Right lobe of liver (tissue), 6 donors: ENCODE measurements around the gene FRMPD2. TPM values are rescaled to one million over a fixed set of nuclear protein-coding genes. Genes with fewer than 3 reads are reported as not detected.

ENCODE experiments used
- ATAC-seq, 4 donors: fragments of 200-7000 bp; cut with Tn5 transposase; one replicate each; pipeline ENCODE4 v1.9.1; 2020; ENCODE audit warnings: mild to moderate bottlenecking in 4 of 4, moderate library complexity in 4 of 4
- DNase-seq, 3 donors: peaks; one replicate each; pipeline ENCODE4 v3.0.0-alpha.2; 2020
- H3K27ac ChIP-seq, 3 donors: fragments of 200-600 bp; one replicate each; pipeline ENCODE4 v1.8.0; 2022
- H3K27me3 ChIP-seq, 2 donors: fragments of 200-600 bp; one replicate each; pipeline ENCODE4 v1.8.0; 2022
- H3K36me3 ChIP-seq, 4 donors: fragments of 200-600 bp; sonication (generic) in 1 of 4; one replicate each; pipeline versions ENCODE4 v1.5.1 to v1.8.0; 2017 to 2022; ENCODE audit warnings: control low read depth in 1 of 4
- H3K4me1 ChIP-seq, 4 donors: fragments of 200-600 bp; sonication (generic) in 1 of 4; one replicate each; pipeline versions ENCODE4 v1.5.1 to v1.8.0; 2017 to 2022; ENCODE audit warnings: control low read depth in 1 of 4
- H3K4me3 ChIP-seq, 3 donors: fragments of 200-600 bp; one replicate each; pipeline ENCODE4 v1.8.0; 2022
- H3K9me3 ChIP-seq, 4 donors: fragments of 200-600 bp; sonication (generic) in 1 of 4; one replicate each; pipeline versions ENCODE4 v1.5.1 to v1.8.0; 2017 to 2022; ENCODE audit warnings: control low read depth in 1 of 4
- POLR2A ChIP-seq: fragments of 450-650 bp; IDR thresholded peaks from one replicate; pipeline ENCODE4 v1.6.1; 2017; ENCODE audit warnings: antibody characterized with exemption, mild to moderate bottlenecking
- WGBS: methylation state at CpG from one replicate; pipeline ENCODE4 v1.1.6; 2018; ENCODE audit warnings: low coverage, low lambda C conversion rate; ENCODE audit not compliant: insufficient coverage; ENCODE audit errors: missing lambda C conversion rate; 5-methylcytosine and 5-hydroxymethylcytosine counted together
- intact Hi-C, 2 donors: fragments of 100-400 bp; cut with DNase I; formaldehyde crosslinking; loops; one replicate each; pipeline versions ENCODE4 v1.11.2 to v1.14.1; 2022
- total RNA-seq, 6 experiments: library from RNA; depleted of rRNA in 2 of 6; stranded (reverse); fragments of >200 nt in 2 of 6; fragmentation: NEBNext Ultra II Directional in 3 of 6; extraction: Animal tissue kit (Norgen Biotek cat#: 25700) in 3 of 6; gene quantifications; one replicate each; pipeline versions ENCODE4 v1.1.0 to v1.2.4, GENCODE V29; 2016 to 2023
- TF ChIP-seq, protein P1 (sequence below), 4 donors: fragments of 200-600 bp in 3 of 4; fragments of 450-650 bp in 1 of 4; IDR thresholded peaks; one replicate each; pipeline versions ENCODE4 v1.5.1 to v1.8.0; 2016 to 2022; ENCODE audit warnings: antibody characterized with exemption in 4 of 4, mild to moderate bottlenecking in 2 of 4
- donor health status: DM: no; HTN: yes; CAD: no.
- donor health status: DM: no; HTN: no; CAD: no.
- donor health status: DM: no; HTN: no; CAD: no.
- donor health status: DM: no; HTN: yes; CAD: no.
- donor health status: DM: no; HTN: yes; CAD: no.

FRMPD2 gene
- total RNA-seq, 6 experiments from 2014 or later = not detected

DNA sequence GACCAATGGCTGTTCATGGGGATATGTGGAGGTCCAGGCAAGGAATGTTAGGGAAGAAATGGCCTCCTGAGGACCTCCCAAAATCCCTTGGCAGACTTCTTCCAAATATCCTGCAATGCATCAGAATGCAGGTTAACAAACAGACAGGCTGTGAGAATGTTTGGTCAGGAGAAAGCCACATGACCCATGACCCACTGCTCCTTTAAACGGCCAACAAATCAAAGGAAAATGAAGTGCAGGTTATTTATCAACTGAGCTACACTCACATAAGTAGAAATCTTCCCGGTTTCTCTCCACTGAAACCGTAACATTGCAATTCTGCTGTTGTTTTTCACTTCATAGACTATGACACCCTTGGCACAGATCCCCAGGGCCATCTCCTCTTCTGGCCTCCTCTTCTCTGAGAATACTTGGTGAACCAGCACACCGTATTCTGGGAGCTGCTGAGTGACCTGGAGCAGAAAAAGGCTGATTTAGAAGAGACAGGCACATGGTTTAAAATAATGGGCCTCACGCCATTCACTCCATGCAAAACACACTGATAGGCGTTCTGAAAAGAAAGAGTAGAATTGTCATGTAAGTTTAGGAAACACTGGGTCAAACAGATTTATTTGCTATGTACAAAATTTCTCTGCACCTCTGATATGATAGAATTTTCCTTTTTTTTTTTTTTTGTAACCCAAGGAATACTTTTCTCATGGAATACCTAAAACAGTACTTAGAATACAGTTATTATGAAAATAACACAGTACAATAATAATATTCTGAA lies 67.8 kb downstream of the FRMPD2 start:
- ATAC-seq = peak in 3 of 4 donors; percentile 36 to 69 (median 38)
- no peak for DNase-seq
- Histone ChIP-seq H3K36me3 (no peaks in the 10 kb centered on the region), H3K9me3 (no peaks in the 10 kb centered on the region), H3K4me3 (no peak overlapping the region), H3K27ac (no peak overlapping the region), H3K27me3 (no peaks in the 10 kb centered on the region), H3K4me1 (no peaks in the 10 kb centered on the region)
- TF ChIP-seq POLR2A = no peak
- TF ChIP-seq, protein P1, sequence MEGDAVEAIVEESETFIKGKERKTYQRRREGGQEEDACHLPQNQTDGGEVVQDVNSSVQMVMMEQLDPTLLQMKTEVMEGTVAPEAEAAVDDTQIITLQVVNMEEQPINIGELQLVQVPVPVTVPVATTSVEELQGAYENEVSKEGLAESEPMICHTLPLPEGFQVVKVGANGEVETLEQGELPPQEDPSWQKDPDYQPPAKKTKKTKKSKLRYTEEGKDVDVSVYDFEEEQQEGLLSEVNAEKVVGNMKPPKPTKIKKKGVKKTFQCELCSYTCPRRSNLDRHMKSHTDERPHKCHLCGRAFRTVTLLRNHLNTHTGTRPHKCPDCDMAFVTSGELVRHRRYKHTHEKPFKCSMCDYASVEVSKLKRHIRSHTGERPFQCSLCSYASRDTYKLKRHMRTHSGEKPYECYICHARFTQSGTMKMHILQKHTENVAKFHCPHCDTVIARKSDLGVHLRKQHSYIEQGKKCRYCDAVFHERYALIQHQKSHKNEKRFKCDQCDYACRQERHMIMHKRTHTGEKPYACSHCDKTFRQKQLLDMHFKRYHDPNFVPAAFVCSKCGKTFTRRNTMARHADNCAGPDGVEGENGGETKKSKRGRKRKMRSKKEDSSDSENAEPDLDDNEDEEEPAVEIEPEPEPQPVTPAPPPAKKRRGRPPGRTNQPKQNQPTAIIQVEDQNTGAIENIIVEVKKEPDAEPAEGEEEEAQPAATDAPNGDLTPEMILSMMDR (IDR thresholded peaks at IDR 0.05) = no peak
- intact Hi-C loops = no loop called here
- WGBS = 40% methylated on average over 6 of the region's 6 CpGs

DNA sequence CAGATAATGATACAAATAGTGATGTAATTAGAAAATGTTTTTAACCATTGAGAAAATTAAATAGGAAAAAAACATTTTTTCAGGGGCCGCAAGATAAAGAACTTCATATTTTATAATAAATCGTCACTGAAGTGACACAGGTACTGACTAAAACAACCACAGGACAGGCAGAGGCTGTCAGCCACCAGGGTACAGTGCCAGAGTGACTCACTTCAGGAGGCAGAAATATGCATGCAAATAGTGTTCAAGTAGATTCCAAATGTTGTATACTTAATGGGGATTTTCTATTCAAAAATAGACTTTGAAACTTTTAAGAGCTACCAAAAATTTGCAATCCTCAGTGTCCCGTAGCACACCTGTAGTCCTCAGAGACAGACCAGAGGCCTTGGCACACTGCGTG lies 68.6 kb downstream of the FRMPD2 start:
- TF ChIP-seq, protein P1 (IDR thresholded peaks at IDR 0.05) = no peak
- no peak for TF ChIP-seq POLR2A
- Histone ChIP-seq H3K36me3 (no peaks in the 10 kb centered on the region), H3K4me3 (no peak overlapping the region), H3K27ac (no peak overlapping the region), H3K9me3 (no peaks in the 10 kb centered on the region), H3K4me1 (no peaks in the 10 kb centered on the region), H3K27me3 (no peaks in the 10 kb centered on the region)
- ATAC-seq (no peak), DNase-seq (no peak)
- 83% methylated on average over 4 of the region's 4 CpGs for WGBS
- intact Hi-C loops = no loop called here

DNA sequence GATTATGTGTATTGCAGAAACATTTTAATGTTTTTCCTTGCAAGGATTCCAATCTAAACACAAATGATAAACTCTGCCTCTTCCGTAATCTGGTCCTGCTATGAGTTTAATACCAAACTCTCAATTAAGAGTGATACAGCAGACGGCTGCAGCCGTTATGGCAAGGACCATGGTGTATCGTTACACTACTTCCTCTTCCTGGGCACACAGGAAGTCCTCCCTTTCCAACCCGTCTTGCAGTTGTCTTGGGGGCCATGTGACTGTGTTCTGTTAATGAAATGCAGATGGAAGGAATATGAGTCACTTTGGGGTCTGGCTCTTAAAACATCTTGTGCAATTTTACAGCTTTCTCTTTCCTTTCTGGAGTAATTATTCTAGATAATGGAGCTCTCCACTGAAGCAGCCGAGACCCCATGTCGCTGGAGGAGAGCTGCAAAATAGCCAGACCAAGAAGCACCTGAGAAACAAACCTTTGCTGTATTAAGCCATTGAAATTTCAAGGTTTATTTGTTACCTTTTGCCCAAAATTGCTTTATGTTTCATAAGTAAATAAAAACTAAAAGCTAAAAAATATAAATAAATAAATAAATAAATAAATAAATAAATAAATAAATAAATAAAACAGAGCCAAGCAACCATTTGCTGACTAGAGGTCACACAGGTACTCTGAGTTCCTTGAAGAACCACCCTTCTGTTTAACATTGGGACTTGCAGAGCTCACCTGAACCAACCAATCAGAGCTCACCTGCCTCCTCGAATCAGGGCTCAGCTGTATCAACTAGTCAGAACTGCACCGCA lies 74.7 kb downstream of the FRMPD2 start:
- no peak overlapping the region for H3K27ac ChIP-seq
- no peaks in the 10 kb centered on the region for H3K36me3 ChIP-seq
- no peaks in the 10 kb centered on the region for H3K9me3 ChIP-seq
- H3K27me3 ChIP-seq = no peaks in the 10 kb centered on the region
- WGBS = 60% methylated on average over 8 of the region's 9 CpGs
- no peaks in the 10 kb centered on the region for H3K4me1 ChIP-seq
- ATAC-seq = no peak
- TF ChIP-seq, protein P1 (IDR thresholded peaks at IDR 0.05) = no peak
- no peak for TF ChIP-seq POLR2A
- no peak overlapping the region for H3K4me3 ChIP-seq
- intact Hi-C loops = no loop called here
- DNase-seq = no peak

DNA sequence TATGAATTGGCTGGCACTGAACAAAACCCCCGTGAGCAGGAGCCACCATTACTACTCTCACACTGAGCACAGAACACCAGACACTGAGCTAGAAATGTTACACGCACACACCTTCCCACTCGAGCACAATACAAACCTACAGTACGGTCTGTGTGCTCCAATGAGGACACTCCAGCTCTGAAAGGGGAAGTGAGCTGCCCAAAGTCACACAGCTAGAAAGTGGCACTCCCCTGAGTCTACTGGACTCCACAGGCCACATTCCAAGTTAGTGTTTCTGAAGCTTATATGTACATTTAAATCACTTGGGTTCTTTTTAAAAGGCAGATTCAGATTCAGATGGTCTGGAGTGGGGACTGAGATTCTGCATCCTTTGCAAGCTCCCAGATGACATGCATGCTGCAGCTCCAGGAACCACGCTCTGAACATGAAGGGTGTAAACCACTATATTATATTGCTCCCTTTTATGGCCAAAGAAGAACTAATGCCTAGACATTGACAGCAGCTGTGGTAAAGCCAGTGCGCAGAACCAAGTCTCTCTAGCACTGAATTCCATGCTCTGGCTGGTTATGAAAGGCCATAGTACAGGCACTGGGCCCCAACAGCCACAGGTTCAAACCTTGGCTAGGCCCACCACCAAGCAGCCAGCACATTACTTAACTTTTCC lies 77.1 kb downstream of the FRMPD2 start:
- WGBS = 84% methylated on average over 5 of the region's 6 CpGs
- no peaks in the 10 kb centered on the region for H3K4me1 ChIP-seq
- no peaks in the 10 kb centered on the region for H3K27me3 ChIP-seq
- ATAC-seq (no peak), DNase-seq (no peak)
- no peak overlapping the region for H3K4me3 ChIP-seq
- H3K9me3 ChIP-seq = no peaks in the 10 kb centered on the region
- no peak overlapping the region for H3K27ac ChIP-seq
- TF ChIP-seq, protein P1 (IDR thresholded peaks at IDR 0.05) = no peak
- TF ChIP-seq POLR2A = no peak
- no peaks in the 10 kb centered on the region for H3K36me3 ChIP-seq
- intact Hi-C loops = no loop called here
